HG03066 (cell line): ENCODE data around the gene MNT.

Experiments
- ATAC-seq: cut with Tn5 transposase; IDR thresholded peaks from one replicate; pipeline ENCODE4 v1.9.1; 2021; ENCODE audit warnings: low read depth; ENCODE audit not compliant: unreplicated experiment

MNT gene

DNA sequence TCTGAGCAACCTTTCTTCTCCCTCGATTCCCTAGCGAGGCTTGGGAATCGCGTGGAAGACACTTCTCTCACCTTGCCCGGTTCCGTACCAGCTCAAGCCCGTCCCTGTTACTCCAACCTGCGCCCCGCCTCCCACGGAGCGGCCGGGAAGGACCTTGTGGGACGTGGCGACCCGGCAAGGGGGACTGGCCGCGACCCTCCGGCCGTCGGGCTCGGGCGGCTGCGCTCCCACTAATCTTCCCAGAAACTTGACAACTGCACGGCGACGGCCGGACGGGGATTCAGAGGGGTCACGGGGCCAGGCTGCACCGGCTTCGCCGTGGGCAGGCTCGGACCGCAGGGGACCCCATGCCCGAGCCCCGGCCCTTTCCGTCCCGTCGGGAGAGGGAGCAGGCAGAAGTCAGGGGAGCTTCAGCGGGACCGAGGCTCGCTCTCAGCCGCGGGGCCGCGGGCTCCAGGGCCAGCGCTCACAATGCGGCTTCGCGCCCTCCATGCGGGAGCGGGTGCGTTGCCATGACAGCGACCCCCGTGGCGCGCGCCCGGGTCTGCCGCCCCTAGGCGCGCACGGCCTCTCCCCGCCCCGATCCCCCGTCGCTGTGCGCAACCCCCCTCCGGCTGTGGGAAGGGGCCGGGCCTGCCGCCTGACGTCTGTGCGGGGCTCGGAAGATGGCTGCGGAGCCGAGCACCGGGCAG, 63.9 kb downstream of the MNT start, which contains the start of gene SGSM2:
SGSM2 (plus strand) TSS at position 650 of the 692 bp plus-strand sequence. CDS start 188 bp downstream, outside the sequence.
- ATAC-seq = no peak

GRCh38 chr17:2336215-2336851, 64.5 kb downstream of the MNT start, which contains the start of gene TSR1:
Gene TSR1 (minus strand): TSS chr17:2336457. CDS start chr17:2336427, 30 bp downstream.
- ATAC-seq = peak; percentile 78

- ATAC-seq = no peak
Observed at GRCh38 chr17:2335726-2336214, 65.1 kb downstream of the MNT start.
